Measurements from ENCODE around the gene STARD5.

Gene STARD5

DNA sequence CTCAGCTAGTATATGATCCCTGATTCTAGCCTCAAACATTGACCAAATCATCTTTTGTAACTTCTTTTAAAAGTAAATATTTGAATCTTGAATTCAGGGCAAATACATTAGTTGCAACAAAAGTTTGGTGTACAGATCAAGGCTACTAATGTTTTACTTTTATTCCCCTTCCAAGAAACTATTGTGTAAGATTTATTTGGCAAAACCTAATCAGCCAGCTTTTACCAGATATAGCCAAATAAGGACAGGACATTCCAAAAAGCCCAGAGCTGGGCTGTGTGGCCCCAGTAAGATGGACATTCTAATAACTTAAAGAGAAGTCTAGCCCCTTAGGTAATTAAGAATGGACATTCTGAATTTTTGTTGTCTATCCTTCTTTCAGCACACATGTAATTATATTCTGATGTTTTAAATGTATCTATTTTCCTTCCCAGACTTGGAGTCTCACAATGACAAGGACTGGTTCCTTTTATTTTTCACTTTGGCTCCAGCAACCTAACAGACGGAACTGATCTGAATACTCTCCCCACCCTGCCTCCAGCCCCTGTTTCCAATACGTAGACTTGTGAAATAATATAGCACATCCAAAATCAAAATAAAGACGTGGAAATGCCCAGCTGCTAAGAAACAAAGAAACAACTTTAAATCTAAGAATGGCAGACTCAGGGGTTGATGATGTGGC is 48.1 kb downstream of the STARD5 start:
- in situ Hi-C loops (cut with HindIII; ENCODE audit: low sequenced_read_pairs) = no loop called here

DNA sequence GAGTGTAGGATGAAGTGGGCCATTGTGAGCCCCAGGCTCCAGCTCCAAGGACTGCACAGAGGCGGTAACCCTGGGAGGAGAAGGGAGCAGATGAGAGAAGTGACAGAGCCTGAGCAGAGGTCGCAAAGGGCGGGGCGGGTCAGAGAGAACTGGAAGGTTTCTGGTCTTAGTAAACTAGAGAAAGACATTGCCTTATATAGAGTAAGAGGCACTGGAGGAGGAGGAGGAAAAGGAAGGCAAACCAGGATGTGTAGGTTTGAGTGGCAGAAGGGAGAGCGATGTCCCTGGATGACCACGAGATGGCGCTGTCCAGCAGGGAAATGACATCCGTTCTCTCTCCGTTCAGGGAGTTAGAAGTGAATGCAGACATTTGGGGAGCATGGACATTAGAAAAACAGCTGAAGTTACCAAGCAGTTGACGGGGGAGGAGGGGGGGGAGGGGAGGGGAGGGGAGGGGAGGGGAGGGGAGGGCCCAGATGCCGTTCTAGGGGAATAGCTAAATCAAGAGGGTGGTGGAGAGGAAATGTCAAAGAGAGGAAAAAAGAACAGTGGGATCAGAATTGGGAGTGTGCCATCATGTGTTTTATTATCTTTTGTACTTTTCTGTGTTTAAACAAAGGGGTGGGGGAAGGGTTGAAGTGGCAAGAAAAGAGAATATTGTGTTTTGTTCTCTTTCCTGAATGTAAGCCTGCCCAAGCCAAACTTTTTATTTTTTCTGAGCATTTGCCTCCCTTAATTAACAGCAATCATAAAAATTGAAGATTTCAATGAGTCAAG is 48.8 kb downstream of the STARD5 start:
- in situ Hi-C loops (cut with HindIII; ENCODE audit: low sequenced_read_pairs) = no loop called here

DNA sequence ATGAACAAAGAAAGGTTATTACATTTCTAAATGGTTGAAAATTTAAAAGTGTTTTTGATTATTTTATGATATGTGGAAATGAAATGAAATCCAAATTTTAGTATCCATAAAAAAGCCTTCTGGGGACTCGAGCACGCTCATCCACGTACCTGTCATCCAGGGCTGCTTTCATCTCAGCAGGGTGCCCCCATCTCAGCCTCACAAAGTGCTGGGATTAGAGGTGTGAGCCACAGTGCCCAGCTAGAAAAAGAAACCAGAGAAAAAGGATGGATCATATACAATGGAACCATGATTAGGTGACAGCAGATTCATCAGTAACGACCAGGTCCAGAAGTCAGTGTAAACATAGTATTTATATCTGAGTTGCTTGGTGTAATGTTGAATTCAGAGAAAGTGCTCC is 49.7 kb downstream of the STARD5 start:
- in situ Hi-C loops (cut with HindIII; ENCODE audit: low sequenced_read_pairs) = no loop called here

DNA sequence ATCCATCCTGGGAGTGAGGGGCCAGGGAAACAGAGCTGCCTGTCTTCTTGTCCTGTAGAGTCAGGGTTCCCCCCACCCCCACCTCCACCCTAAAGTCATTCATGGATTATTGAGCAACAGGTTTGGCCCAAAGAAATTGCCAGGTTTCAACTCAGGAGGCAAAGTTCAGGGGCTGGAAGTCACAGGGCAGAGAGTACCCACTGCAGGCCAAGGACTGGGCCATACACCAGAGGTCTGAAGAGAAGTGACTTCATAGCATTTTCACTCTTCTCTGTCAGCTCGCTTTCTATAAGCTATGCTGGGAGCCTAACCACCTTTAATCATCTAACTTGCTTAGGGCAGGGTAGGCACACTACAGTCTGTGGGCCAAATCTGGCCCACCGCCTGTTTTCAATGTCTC is 50.1 kb downstream of the STARD5 start:
- in situ Hi-C loops (cut with HindIII; ENCODE audit: low sequenced_read_pairs) = no loop called here

DNA sequence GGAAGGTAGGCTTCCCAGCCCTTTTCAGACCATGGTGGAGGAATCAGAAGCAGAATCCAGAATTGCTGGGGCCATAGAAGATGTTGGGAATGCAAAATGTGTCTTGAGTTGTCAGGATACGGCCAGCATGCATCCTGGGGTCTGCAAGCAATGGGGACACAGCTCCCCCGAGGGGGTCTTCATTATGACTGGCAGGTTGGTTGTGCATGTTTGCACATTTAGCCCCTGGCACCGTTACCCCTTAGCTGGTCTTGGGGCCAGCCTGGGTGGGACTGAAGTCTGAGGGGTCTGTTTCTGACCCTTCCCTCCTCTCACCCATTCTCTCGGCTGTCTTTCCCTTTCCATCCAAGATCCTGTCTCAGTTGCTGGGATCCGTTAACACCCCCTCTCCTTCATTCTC is 50.7 kb downstream of the STARD5 start:
- in situ Hi-C loops (cut with HindIII; ENCODE audit: low sequenced_read_pairs) = no loop called here

DNA sequence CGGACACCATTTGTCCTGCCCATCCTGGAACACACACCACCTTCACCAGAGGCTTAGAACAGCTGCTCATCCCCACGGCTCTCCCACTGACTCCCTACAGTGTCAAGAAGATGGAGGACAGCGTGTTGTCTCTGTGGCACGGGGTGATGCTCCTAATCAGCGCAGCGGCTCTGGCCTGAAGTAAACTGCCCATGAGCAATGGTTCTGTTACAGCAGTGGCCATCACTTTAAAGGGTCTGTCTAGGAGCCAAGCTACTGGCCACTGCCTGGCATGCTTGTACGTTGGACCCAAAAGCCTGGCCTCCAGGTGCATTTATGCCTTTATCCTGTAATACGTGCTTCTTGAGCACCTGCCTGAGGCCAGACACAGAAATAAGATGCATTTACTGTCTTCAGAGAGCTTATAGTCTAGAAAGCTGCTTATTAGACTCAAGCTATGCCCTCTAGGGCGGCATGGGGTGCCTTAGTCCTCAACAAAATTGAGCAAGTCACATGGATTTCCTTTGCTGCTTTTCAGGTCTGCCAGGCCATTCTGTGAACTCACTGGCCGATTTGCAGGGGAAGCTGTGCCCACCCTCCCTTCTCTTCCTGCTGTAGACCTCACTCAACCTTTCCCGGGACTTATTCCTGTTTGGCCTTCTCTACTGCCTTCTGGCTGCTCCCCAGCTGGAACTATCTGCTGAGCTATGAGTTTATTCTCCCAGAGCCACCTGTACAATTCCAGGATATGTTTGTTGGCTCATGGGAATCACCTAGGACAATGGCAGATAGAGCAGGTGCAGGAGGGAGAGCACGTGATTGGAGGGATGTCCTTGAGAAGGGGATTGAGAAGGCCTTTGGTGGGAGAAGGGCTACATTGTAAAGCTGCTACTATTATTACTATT is 51.9 kb downstream of the STARD5 start:
- in situ Hi-C loops (cut with HindIII; ENCODE audit: low sequenced_read_pairs) = no loop called here

DNA sequence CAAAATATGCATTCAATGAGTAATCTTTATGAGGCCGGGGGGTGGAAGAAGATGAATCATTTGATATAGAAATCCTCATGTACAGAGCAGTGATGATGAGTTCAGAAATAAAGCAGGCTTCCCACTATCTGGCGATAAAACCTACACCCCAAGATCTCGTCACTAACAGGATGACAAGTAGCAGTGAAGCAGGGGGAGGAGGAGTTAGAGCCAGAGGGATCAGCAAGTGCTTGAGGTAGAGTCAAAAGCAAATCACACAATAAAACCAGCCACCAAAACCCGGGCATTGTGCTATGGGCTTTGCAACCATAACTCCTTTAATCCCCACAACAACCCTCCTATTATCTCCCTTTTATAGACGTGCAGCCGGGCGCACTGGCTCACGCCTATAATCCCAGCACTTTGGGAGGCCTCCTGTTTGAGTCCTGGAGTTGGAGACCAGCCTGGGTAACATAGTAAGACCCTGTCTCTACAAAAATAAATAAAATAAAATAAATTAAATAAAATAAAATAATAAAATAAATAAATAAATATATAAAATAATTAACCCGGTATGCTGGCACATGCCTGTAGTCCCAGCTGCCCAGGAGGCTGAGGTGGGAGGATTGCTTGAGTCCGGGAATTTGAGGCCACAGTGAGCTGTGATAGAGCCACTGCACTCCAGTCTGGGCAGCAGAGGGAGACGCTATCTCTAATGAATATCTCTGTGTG is 53.0 kb downstream of the STARD5 start:
- in situ Hi-C loops (cut with HindIII; ENCODE audit: low sequenced_read_pairs) = no loop called here

DNA sequence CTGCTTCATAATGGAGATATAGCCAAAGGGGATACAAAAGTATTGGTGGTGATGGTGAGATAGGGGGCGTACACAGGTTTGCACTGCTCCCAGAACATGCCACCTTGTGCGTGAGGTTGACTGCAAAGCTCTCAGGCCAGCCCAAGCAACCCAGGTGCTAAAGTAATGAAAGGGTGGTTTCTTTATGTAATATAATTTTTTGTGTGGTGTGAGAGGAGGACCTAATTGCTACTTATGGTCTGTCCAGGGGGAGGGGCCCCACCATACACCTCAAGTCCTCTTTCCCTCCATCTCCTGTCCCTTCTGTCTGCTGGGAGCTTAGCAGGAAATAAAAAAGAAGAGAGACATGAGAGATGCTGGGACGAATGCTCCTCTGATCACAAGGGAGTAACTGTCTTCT is 53.8 kb downstream of the STARD5 start:
- in situ Hi-C loops (cut with HindIII; ENCODE audit: low sequenced_read_pairs) = no loop called here

DNA sequence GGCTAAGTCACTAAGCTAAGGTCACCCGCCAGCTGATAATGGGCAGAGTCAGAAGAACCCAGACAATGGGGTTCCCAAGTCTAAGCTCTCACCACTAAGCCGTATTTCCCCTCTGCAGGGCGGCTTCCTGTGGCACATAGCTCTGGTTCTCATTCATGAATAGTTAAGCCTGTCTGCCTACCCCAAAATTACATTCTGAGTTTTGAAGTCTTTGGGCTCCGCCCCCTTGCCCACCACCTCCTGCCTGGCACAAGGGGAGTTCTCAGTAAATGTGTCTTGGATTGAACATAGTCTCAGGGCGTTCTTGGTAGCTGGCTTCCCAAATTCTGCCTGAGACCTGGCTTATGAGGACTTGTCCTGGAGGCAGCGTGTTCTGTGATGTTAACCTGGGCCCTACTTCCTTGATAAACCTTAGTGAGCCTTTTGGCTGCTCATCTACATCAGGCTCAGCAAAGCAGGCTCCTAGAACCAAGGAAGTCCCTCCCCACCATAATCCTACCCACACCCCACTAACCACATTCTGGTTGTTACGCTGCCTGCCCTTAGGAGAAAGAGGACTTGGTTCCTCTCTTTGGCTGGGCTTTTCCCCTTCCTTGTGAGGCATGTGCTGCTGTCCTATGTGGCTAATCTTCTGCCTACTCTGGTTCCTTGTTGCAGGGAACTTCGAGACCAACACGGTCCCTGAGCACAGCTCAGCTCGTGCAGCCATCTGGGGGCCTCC is 54.9 kb downstream of the STARD5 start:
- in situ Hi-C loops (cut with HindIII; ENCODE audit: low sequenced_read_pairs) = no loop called here

DNA sequence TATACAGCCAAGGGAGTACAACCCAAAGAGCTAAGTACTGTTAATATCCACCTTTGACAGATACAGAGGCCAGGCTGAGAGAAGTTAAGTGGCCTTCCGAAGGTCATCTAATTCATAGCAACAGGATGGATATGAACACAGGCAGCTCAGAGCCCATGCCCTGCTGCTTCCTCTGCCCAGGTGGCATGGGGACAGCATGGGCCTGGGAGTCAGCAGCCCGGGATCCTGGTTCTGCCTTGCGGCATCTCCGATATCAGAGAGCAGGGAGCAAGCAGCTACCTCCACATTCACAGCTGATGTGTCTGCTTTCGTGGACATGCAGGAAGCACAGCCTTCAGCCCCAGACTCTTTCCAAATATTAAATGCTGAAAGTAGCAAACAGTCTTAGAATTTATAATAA is 55.6 kb downstream of the STARD5 start:
- in situ Hi-C loops (cut with HindIII; ENCODE audit: low sequenced_read_pairs) = no loop called here

DNA sequence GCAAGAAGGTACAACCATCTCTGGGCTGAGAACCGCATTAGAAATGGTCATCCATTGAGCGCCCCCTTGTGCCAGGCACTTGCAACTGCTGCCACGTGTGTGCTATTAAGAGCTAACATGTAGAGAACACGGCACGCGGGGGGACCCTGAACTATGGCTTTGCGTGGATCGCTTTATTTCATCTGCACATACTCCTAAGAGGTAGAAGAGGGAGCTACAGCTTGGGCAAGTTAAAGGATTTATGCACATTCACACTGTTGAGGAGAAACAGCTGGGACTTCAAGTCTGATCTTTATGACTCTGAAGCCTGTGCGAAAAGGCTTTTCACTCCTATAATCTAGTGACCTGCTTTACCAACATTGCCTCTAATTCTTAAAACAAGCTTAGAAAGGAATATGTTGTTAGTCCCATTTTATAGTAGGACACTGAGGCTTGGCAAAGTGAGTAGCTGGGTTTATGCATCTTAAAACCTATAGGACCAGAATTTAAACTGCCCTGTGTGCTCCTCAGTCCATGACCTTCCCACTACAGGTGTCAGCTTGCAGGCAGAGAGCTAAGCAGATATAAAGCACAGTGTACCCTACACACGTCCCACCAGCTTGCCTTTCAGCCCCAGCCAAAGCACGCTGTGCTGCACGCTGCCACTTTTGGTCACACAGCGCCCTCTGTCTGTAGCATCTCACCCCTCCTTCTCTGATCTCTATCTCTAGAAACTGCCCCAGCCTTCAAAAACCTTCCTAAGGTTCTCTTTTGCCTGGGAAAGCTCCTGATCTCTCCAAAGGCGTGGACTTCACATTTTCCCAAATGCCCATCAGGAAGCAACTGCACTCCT is 57.8 kb downstream of the STARD5 start:
- in situ Hi-C loops (cut with HindIII; ENCODE audit: low sequenced_read_pairs) = no loop called here

DNA sequence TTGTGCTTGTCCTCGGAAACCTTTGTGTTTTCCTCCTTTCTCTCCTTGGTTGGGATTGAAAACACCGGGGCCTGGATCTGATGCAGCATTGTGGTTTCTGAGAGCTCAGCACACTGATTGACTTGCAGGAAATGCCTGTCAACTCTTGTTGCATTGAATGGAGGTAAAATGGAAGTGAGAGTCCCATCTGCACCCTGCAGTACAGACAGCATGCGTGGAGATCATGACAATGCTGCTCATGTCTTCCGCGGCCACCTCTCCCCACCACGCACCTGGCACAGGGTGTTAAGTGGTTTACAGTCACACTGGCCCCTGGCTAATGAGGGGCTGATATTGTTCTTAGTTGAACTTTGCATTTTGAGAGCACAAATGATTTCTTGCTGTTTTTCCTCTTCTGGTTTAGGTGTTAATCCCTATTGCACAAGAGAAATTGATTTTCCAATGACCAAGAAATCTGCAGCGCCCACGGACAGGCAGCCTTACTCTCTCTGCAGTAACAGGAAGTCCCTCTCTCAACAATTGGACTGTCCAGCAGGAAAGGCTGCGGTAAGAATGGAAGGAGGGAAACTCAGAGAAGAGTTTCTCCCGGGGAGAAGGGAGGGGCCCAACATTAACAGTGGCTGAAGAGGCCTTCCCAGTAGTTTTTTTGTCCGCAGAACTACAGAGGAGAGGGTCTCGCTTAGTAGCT is 58.5 kb downstream of the STARD5 start:
- in situ Hi-C loops (cut with HindIII; ENCODE audit: low sequenced_read_pairs) = no loop called here

DNA sequence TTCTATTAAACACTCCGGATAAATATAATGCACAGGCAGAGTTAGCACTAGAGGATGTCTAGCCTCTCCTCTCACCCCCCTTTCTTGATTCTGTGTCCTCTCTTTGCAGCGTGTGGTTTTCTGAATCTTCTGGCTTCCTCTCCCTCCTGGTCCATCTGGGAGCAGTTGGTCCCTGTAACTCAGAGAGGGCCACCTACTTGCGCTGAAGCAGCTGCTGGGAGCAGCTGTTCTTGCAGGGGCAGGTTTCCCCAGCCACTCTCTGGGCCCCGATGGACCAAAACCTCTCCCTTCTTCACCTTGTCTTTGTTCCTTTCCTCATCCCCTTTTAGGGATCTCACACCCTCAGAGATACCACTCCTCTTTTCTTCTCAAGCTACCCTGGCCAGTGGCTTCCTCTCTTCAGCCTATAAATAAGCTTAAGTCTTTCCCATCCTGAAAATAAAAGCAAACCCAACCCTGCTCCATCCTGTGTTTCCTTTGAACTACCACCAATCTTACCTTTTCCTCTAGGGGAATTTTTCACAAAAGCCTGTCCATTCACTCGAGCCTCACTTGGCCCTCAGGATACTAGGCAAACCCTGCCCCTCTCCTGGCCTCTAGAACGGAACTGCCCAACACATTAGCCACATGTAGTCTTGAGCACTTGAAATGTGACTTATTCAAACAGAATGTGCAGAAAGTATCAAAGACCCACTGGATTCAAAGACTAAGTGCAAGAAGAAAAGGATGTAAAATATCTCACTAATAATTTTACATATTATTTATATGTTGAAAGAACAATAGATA is 59.7 kb downstream of the STARD5 start:
- in situ Hi-C loops (cut with HindIII; ENCODE audit: low sequenced_read_pairs) = no loop called here

DNA sequence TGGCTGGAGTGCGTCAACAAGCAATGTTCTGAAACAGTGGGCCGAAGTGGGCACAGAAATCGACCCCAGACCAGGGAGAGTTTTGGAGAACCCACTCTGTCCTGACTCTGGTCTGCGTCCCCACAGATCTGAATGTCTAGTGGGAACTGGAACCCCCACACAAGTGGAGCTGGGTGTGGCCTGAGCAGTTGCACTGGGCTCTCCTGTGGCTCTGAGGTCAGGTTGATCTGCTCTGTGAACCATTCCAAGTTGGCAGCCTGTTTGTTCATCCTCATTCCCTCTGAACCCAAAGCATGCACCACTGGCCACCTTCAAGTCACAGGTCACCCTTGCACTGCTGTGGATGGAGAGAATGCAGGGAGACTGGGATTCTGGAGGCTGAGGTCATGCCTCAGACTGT is 60.5 kb downstream of the STARD5 start:
- in situ Hi-C loops (cut with HindIII; ENCODE audit: low sequenced_read_pairs) = no loop called here

DNA sequence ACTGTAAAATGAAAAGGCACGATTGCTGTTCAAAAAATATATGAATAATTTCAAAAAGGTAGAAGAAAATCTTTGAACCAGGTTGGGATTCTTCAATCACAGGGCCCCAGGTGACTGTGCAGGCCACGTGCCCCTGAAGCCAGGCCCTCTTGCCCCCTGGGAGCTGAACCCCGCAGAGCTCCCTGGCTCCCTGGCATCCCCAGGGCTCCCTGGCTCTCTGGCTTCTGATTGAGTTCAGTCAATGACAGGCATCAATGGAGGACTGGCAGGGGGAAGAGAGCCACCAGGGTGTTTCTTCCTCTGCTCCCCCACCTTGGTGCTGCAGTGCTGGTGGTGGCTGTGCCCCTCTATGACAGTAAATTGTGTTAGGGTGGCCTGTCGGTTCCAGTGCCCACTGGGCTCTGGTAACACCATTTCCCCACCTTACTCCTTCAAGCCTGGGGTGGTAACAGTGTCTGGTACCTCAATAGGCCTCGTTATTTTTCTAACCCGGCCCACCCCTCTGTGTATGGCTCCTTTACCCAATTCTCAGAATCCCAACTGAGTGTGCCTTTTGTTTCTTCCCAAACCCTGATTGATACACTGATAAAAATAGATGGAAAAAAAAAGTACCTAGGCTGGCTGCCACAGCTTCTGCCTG is 62.6 kb downstream of the STARD5 start:
- in situ Hi-C loops (cut with HindIII; ENCODE audit: low sequenced_read_pairs) = no loop called here

DNA sequence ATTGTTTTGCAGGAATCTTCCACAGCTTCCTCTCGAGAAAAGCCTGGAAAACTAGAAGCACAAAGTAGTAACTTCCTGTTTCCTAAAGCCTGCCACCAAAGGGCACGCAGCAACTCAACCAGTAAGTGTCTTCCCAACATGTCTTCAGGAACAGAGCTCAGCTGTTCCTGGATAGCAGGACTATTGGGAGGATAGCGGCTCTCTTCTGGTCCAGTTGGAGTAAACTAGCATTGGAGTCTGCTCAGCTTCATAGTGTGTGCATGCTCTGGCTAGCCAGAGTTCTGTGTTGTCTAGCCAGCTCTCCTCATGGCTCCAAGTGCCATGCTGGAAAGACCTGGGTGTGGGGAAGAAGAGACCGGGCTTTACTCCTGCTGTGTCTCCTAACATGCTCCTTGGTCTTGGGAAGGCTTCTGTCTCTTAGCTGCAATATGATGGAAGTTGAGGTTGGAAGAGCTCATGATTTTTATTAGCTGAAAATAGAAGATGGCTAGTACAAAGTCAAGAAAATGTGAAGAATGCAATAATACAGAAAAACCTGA is 64.1 kb downstream of the STARD5 start:
- in situ Hi-C loops (cut with HindIII; ENCODE audit: low sequenced_read_pairs) = no loop called here
